SK-N-SH (cell line): ENCODE data around the gene KIF4A.

Source experiments
- POLR2AphosphoS5 ChIP-seq: IDR thresholded peaks from 2 replicates; pipeline ENCODE4 v1.6.1; 2012; ENCODE audit warnings: low read depth, low read length
- TF ChIP-seq, protein P1 (sequence below): fragments of 200-600 bp; sonication (generic); IDR thresholded peaks from 2 replicates; pipeline ENCODE4 v1.6.1; 2017; ENCODE audit warnings: antibody characterized with exemption, mild to moderate bottlenecking, moderate library complexity

DNA sequence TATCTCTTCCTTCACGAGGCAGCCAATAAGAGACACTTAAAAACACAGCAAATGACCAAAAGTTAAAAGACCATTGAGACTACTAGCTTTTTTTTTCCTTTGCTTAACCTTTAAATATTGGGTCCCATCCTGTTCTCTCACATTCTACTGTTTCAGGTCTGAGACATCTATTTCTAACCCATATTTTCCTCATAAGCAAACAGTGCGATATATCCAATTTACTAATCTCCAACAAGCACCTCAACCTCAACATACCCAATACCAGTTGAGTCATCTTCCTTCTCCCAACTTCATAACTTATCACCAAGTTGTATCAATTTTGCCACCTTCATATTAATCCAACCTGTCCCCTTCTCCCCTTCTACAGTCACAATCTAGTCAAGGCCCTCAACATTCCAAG is 48.4 kb upstream of the KIF4A start:
- TF ChIP-seq, protein P1, sequence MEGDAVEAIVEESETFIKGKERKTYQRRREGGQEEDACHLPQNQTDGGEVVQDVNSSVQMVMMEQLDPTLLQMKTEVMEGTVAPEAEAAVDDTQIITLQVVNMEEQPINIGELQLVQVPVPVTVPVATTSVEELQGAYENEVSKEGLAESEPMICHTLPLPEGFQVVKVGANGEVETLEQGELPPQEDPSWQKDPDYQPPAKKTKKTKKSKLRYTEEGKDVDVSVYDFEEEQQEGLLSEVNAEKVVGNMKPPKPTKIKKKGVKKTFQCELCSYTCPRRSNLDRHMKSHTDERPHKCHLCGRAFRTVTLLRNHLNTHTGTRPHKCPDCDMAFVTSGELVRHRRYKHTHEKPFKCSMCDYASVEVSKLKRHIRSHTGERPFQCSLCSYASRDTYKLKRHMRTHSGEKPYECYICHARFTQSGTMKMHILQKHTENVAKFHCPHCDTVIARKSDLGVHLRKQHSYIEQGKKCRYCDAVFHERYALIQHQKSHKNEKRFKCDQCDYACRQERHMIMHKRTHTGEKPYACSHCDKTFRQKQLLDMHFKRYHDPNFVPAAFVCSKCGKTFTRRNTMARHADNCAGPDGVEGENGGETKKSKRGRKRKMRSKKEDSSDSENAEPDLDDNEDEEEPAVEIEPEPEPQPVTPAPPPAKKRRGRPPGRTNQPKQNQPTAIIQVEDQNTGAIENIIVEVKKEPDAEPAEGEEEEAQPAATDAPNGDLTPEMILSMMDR: no peak
- no peak for TF ChIP-seq POLR2AphosphoS5
